Right lung (tissue), 10 donors: ENCODE measurements around the gene SCGN. TPM values are rescaled to one million over a fixed set of nuclear protein-coding genes. Genes with fewer than 3 reads are reported as not detected.

Experiments used
- DNase-seq, 2 donors: peaks; one replicate each; pipeline ENCODE4 v3.0.0-alpha.2; 2013
- long read RNA-seq, 8 donors: transcript quantifications; one replicate each; lab custom pipeline, GENCODE V29; 2026
- polyA plus RNA-seq, 5 donors: library from polyadenylated mRNA; unstranded; fragments of 120-200 nt; gene quantifications; one replicate each; pipeline versions ENCODE4 v1.2.1 to v1.2.3, GENCODE V29; 2013; ENCODE audit warnings: inconsistent platforms in 1 of 5, low replicate concordance in 1 of 5; ENCODE audit not compliant: insufficient read length in 5 of 5, insufficient read depth in 1 of 5

The SCGN gene
- 1 to 10 TPM; 1.4 to 2.7 (median 1.7) TPM for polyA plus RNA-seq
- long read RNA-seq, donor 1, partial matches to known transcripts: 0 of 1 reads
- long read RNA-seq, donor 1, other reads (novel, unspliced or antisense): 0 of 1 reads
- long read RNA-seq, donor 2, partial matches to known transcripts: 0 of 1 reads
- long read RNA-seq, donor 2, other reads (novel, unspliced or antisense): 0 of 1 reads
- long read RNA-seq, donor 3: 0 reads
- long read RNA-seq, donor 4: 0 reads
- long read RNA-seq, donor 5, partial matches to known transcripts: 0 of 1 reads
- long read RNA-seq, donor 5, other reads (novel, unspliced or antisense): 0 of 1 reads
- long read RNA-seq, donor 6: 0 reads
- long read RNA-seq, donor 7: 0 reads
- long read RNA-seq, donor 8: 0 reads

DNA sequence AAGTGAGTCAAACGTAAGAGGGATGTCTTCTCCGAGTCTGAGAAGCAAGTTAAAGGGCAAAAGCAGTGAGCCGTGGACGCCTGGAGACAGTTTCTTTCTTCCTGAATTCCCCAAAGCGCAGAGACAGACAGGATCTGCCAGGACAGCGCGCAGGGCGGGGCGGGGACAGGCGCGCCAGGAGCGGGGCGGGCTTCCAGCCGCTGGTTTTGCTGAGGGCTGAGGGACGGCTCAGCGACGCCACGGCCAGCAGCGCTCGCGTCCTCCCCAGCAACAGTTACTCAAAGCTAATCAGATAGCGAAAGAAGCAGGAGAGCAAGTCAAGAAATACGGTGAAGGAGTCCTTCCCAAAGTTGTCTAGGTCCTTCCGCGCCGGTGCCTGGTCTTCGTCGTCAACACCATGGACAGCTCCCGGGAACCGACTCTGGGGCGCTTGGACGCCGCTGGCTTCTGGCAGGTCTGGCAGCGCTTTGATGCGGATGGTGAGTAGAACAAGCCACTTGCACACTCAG, at the start of gene SCGN:
Gene SCGN, plus strand, starts transcription at position 209 of the 509 bp plus-strand sequence. Its CDS starts 189 bp downstream, at position 398.
- peak; percentile 63 to 68 for DNase-seq

DNA sequence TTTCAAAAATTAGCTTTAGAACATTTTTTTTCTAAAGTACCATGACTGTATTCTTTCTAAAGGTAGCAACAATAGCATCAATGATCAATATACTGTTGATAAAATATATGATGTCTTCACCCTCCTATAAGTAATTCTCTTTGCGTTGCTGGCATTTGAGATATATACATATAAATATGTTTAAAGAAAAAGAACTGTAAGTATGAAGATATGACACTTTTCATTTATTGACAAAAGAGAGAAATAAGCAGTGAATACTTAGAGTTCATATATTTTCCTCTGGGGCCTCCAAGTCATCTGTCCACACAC, 49.4 kb upstream of the SCGN start:
- no peak for DNase-seq

DNA sequence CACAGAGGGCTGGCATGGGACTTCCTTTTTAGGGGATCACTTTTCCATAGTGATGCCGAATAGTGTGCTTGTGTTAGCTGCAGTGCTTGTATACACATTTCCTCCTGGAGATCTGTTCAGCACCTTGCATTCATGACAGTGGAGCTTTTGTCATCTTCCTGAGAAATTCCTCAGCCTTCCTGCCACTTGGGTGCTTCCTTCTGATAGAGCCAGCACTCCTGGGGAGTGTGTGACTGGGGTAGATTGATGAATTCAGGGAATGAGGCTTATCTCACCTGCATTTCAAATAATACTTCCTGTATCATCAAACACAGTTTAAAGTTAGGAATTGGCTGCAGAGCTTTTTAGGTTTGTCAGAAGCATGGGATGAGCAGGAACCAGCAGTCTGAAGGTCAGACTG, 48.8 kb upstream of the SCGN start:
- no peak for DNase-seq

GRCh38 chr6:25606151-25606550, 45.9 kb upstream of the SCGN start:
- no peak for DNase-seq

DNA sequence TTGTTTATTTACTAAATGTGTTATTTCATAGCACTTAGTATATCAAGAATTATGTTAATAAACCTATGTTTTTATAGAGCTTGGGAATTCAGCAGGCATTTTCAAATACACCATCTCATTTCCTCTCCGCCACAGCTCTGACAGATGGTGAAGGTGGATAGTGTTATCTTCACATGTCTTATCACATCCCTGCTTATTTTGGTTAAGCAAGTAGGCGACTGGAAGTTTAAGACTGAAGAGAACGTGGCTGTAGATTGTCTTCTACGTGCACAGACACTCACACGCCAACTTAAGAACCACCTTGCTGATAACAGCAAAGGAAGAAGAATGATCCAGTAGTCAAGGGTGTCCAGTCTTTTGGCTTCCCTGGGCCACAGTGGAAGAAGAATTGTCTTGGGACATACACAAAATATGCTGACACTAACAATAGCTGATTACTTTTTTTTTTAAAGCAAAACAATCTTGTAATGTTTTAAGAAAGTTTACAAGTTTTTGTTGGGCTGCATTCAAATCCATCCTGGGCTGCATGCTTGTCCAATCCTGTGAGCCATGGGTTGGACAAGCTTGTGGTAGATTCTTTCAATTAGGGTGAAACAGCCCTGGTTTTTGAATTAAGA, 43.3 kb upstream of the SCGN start:
- DNase-seq: no peak

DNA sequence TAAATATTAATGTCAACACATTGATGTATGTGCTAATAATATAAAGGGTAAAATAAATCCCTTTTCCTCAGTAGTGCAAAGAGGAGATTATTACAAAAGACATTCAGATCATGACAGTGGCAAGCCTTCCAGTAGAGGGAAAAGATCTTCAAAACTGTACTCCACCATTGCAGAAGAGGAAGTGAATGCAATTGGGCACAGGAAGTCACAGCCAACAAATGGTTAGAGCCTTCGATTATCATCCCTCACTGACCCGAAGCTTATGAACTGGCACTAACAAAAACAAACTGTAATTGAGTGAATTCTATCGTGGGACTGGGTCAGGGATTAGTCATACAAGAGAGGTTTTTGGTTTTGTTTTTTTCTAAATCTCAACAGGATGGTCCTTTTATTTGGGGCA, 39.3 kb upstream of the SCGN start:
- DNase-seq: no peak

DNA sequence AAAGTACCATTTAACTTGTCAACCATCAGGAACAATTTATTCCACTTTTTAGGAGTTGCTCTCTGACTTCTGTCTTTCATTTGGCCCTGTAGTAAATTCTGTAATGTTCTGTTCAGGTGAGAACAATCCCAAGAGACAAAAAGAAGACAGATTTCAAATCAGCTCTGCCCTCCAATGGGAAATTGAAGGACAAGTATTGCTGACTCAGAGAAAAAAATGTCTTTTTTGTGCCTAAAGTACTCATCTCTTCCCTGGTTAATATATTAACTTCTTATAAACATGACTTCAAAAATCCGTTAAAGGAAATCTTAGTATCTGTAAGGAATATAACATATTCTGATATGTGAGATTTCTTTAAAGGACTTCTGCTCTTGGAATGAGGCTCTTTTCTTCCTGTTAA, 38.6 kb upstream of the SCGN start:
- DNase-seq: no peak

DNA sequence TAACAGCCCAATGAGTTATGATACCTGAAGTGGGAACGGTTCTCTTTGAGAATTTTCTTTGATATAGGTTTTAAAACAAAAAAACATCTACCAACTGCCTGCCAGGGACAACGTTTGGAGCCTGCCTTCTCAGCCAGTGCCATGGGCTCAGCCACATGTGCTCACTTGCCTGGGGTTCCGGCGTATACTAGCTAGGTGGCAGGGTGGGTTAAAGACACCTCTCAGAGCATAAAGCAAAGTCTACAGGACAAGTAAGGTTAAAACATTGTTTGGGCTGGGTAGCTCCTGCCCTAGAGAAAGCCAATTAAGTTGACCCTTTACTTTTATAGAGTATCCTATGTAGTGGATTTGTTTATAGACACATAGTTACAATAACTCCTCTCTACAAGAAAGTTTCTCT, 38.0 kb upstream of the SCGN start:
- no peak for DNase-seq

GRCh38 chr6:25615471-25615870, 36.5 kb upstream of the SCGN start:
- no peak for DNase-seq

GRCh38 chr6:25617997-25618396, 34.0 kb upstream of the SCGN start:
- DNase-seq: no peak

DNA sequence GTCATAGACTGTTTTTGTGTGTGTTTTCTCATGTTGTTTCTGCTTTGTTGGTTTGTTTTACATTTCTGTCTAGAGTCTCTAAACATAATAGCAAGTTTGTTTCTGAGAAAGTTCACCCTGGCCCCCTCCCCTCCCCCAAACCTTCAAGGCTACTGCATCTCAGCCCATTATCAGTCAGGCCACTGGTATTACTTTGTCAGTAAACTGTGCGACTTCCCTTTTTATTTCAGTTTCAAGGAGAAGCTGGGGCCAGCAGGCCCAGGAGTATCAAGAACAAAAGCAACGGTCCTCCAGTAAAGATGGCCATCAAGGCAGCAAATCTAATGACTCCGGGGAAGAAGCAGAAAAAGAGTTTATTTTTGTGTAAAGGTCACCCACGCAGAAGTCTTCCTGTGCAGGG, 32.8 kb upstream of the SCGN start:
- no peak for DNase-seq

DNA sequence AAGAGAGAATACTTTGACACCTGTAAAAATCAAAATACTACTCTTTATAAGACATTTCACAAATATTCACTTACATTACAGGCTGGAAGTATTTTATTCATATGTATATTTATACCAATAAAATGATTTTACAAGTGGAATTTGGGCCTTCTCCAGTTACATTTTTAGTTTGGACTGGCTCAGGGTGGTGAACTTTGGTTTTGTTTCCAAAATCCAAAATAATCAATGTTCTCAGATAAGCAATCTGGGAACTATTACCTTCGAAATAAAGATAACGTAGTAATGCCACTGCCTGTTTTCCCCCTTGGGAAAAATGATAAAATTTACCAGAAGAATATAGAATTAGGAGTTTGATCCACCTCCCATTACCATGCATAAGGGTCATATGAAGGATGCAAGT, 31.6 kb upstream of the SCGN start:
- no peak for DNase-seq

DNA sequence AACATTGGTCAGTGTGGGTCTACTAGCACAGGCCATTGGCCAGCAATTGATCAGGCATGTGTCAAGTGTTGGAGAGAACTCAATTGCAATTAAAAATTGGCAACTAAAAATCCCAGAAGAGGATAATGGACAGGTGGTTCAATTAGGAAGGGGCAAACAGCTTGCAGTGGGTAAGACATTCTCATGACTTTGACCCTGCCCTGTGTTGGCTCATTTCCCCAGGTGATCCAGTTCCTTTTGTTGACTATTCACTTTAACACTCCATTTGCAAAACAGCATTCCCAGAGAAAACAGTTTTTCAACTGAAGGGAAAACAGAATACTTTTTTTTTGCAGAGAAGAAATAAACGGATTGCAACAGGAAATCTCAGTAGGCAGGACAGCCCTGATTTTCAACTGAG, 28.9 kb upstream of the SCGN start:
- DNase-seq: no peak

DNA sequence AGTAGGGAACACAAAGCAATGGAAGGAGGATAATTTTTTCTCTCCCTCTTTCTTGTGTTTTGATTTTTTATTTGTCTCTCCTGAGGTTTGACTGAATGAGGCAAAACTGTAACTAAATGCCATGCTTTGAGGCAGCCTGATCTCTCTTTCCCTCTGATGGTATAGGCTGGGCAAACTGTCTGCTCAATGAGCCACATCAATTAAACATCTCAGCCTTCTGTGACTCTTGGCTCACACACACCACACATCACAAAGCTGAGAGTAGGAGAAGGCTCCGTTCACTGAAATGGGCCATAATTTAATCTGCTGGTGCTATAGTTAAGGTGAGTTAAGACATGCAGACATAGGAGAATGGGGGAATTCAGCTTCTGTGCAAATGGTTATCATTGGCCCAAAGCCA, 28.1 kb upstream of the SCGN start:
- DNase-seq: no peak

GRCh38 chr6:25627001-25627400, 25.0 kb upstream of the SCGN start:
- no peak for DNase-seq

DNA sequence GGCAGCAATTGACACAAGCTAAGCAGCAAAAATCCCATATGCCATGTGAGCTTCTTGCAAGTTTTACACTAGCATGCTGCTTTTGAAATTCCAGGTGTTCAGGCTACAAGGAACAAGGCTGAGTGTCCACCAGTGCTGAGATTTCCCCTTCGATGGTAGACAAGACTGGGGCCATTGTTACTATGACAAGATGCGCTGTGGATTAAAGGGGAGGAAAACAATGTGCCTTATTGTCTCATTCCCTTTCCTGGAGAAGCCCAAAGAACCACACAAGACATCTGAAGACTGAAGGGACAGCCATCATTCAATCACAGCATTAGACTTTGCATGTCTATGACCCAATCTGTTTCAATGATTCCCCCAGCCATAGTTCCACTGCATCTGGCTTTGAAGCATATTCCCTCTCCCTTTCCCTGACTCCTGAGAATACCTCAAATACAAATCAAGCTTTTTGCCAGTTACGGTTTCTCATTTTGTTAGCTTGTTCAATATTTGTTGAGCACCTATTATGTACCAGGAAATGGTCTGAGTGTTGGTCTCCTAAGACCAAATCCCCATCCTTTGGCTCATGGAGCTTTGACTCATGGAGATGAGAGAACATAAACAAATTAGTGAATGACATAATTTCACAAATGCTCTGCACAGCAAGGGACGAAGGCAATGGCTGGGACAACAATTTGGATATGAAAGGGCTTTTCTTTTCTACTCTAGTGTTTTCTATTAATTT, 23.4 kb upstream of the SCGN start:
- DNase-seq: no peak

DNA sequence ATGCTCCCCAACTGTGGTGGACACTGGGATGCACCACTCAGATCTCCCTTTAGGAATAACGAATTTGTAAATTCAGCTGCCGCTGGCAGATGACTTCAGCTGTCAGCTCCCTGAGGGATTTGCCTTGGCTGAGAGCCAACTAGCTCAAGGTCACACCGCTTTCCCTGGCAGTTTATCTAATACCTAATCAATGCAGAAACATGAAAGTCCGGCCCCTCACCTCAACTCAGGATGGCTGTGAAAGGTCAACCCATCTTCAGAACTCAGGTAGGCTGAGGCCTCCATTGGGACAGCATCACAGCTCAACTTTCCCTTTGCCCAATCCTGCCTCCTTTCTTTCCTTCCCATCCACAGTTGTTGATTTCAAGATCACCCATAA, 22.8 kb upstream of the SCGN start:
- DNase-seq: no peak

GRCh38 chr6:25630508-25631278, 21.3 kb upstream of the SCGN start:
- DNase-seq: no peak

- DNase-seq: no peak
Measured at GRCh38 chr6:25635886-25636317, 16.1 kb upstream of the SCGN start.

GRCh38 chr6:25637211-25637610, 14.8 kb upstream of the SCGN start:
- no peak for DNase-seq

DNA sequence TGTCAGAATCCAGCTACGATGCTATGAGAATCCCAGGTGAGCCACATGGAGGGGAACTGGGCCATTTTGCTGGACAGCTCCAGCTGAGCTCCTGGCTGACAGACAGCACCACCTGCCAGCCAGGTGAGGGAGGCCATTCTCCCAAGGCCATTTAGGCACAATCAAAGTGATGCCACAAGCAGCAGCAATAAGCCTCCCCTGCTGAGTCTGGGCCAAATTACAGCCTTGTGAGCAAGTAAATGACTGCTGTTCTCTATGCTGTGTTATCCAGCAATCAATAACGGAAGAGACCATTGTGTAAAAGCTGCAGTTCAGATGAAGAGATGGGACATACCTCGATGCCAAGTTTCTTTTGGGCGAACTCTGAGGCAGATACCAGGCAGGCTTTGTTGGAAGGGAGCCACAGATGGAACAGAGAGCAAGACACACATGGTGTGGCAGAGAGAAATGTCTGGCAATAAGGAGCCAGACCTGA, 14.0 kb upstream of the SCGN start:
- DNase-seq: no peak

DNA sequence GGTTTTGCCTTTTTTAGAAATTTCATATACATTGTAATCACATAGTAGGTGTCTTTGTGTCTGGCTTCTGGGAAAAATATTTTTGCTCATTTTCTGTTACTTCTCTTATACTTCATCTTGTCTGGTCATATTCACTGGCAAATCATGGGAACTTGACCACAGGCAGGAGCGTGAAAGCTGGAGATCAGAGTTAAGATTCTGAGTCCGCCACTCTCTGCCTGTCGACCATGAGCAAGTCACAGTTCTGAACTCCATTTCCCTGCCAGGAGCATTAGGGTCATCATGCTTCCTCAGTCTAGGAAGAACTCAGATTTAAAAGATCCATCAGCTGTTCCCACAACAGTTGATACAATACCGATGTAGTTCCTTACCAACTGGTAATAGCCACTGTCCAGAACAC, 12.4 kb upstream of the SCGN start:
- DNase-seq: no peak
